GM19438 (cell line): ENCODE results near the gene PITPNM3.
"Not testable (repeated sequence)": the region's sequence is repeated elsewhere in the genome, so short reads cannot be mapped to it uniquely, and the experiment has no call there.

Experiments used
- ATAC-seq: cut with Tn5 transposase; IDR thresholded peaks from one replicate; pipeline ENCODE4 v1.9.1; 2021; ENCODE audit warnings: low read depth; ENCODE audit not compliant: unreplicated experiment

Gene PITPNM3

GRCh38 chr17:6575596-6575988 lies 19.2 kb upstream of the PITPNM3 start:
- ATAC-seq = no peak

- no peak for ATAC-seq
These were observed 18.6 kb upstream of the PITPNM3 start for GRCh38 chr17:6574687-6575595.

- no peak for ATAC-seq
These were observed 17.8 kb upstream of the PITPNM3 start for GRCh38 chr17:6573982-6574686.

GRCh38 chr17:6573495-6573894 lies 17.1 kb upstream of the PITPNM3 start:
- not testable (repeated sequence) for ATAC-seq

GRCh38 chr17:6572972-6573370 lies 16.6 kb upstream of the PITPNM3 start:
- ATAC-seq = no peak

GRCh38 chr17:6571452-6571781 lies 15.1 kb upstream of the PITPNM3 start:
- no peak for ATAC-seq

- ATAC-seq = no peak
These were observed 14.5 kb upstream of the PITPNM3 start for GRCh38 chr17:6570731-6571451.

- ATAC-seq = no peak
These were observed 13.3 kb upstream of the PITPNM3 start for GRCh38 chr17:6569370-6570285.

- no peak for ATAC-seq
These were observed 11.9 kb upstream of the PITPNM3 start for GRCh38 chr17:6568184-6568758.

GRCh38 chr17:6567528-6568183 lies 11.3 kb upstream of the PITPNM3 start:
- no peak for ATAC-seq

GRCh38 chr17:6561446-6561845 lies 5.1 kb upstream of the PITPNM3 start:
- no peak for ATAC-seq

- ATAC-seq = no peak
These were observed 4.1 kb upstream of the PITPNM3 start for GRCh38 chr17:6560496-6560895.

GRCh38 chr17:6559753-6560215 lies 3.4 kb upstream of the PITPNM3 start:
- ATAC-seq = no peak

- ATAC-seq = no peak
These were observed 2.8 kb upstream of the PITPNM3 start for GRCh38 chr17:6558932-6559752.

- ATAC-seq = no peak
These were observed 1.9 kb upstream of the PITPNM3 start for GRCh38 chr17:6558276-6558675.

GRCh38 chr17:6557040-6557438 lies 684 bp upstream of the PITPNM3 start:
- ATAC-seq = no peak

- no peak for ATAC-seq
These were observed 829 bp downstream of the PITPNM3 start for GRCh38 chr17:6555331-6556120.

GRCh38 chr17:6554871-6555330 lies 1.5 kb downstream of the PITPNM3 start:
- no peak for ATAC-seq
